Measurements from ENCODE around the gene SRRM5.

DNA sequence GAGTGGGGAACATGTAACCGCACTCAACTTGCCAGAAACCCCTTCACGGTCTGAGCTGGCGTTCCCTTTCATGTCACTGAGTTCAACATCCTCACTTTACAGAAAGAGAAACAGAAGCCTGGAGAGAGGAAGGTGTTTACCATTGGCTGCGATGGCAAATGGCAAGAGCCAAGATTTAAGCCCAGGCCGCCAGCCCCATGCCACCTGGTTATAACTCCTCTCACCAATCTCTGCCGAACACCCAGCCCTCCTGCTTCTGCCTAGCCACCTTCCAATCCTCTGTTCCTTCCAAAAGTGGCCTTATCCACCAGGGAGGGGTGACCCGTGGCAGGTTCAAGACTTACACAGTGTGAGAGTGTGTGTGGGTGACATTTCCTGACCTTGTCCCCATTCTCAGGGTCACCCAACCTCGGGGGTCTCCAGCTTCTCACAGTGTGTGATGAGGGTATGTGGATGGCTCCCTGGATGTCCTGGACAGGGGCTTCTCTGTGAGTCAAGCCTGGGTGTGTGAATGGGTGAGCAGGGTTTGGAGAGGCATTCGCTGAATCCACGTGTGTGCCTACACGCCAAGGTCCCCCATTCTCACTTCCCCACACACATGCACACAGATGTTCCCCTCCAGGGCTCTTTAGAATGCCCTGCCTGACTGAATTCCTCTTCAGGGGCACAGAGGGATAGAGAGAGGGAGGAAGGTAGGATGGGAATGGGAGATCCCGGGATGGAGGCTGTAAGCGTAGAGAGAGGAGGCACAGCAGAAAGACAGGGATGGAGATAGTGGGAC lies 26.5 kb downstream of the SRRM5 start:
- TF ChIP-seq, protein P1, sequence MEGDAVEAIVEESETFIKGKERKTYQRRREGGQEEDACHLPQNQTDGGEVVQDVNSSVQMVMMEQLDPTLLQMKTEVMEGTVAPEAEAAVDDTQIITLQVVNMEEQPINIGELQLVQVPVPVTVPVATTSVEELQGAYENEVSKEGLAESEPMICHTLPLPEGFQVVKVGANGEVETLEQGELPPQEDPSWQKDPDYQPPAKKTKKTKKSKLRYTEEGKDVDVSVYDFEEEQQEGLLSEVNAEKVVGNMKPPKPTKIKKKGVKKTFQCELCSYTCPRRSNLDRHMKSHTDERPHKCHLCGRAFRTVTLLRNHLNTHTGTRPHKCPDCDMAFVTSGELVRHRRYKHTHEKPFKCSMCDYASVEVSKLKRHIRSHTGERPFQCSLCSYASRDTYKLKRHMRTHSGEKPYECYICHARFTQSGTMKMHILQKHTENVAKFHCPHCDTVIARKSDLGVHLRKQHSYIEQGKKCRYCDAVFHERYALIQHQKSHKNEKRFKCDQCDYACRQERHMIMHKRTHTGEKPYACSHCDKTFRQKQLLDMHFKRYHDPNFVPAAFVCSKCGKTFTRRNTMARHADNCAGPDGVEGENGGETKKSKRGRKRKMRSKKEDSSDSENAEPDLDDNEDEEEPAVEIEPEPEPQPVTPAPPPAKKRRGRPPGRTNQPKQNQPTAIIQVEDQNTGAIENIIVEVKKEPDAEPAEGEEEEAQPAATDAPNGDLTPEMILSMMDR (IDR thresholded peaks at IDR 0.05), result no peak
- no peak for TF ChIP-seq POLR2A (IDR thresholded peaks at IDR 0.05)
